CD4-positive, alpha-beta T cell treated with Interleukin-15 for 1 hour (primary cell): ENCODE results near the gene PROCA1.

Experiments used
- DNase-seq: peaks from one replicate; pipeline ENCODE4 v3.0.0-alpha.2; 2020

The PROCA1 gene

GRCh38 chr17:28705728-28706334, 5.9 kb downstream of the PROCA1 start:
- no peak for DNase-seq

GRCh38 chr17:28705074-28705659, 6.5 kb downstream of the PROCA1 start:
- no peak for DNase-seq

- no peak for DNase-seq
Observed at GRCh38 chr17:28704219-28704858, 7.3 kb downstream of the PROCA1 start.

DNA sequence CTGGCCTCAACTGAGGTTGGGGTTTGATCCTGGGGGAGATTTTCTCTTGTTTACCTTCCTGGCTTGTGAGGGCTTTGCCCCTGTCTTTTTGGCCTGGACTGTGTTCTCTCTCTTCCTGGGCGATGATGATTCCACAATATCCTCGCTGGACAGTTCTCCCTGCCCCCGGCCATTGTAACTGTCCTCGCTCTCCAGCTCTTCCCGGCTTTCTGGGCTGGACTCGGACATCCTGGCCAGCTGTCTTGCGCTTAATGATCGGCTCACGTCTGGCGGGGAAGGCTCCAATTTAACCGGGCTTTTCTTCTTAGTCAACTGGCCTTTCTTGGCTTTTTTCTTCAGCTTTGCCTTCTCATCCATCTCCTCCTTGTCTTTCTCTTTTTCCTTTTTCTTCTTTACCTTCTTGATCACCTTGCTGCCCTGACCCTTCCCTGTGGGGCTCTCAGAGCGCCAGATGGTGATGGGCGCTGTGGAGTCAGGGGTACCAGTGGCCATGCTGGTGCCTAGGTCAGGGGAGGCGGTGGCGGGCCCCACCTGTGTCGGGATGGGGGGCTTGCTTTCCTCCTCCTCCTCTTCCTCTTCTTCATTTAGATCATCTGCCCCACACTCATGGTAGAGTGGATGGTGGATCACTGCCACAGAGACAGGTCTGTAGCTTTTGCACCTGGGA, 8.0 kb downstream of the PROCA1 start:
- DNase-seq, result no peak

DNA sequence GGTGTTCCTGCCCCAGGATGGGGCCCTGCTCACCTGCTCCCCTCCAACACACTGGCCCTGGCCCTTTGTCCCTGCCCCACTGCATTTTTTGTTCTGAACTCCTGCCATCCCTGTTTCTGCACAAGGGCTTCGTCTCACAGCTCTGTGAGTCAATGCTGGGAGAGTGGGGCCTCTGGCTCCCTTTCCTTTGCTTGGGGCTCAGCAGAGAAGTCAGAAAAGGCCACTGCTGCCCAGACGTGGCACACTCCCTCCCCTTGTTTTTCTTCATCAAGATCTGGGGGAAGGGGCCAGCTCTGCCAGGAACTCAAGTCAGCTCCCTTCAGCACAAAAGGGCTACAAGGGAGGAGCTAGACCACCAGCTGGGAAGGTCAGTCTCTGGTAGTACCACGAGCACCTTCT, 8.9 kb downstream of the PROCA1 start:
- DNase-seq, result no peak

DNA sequence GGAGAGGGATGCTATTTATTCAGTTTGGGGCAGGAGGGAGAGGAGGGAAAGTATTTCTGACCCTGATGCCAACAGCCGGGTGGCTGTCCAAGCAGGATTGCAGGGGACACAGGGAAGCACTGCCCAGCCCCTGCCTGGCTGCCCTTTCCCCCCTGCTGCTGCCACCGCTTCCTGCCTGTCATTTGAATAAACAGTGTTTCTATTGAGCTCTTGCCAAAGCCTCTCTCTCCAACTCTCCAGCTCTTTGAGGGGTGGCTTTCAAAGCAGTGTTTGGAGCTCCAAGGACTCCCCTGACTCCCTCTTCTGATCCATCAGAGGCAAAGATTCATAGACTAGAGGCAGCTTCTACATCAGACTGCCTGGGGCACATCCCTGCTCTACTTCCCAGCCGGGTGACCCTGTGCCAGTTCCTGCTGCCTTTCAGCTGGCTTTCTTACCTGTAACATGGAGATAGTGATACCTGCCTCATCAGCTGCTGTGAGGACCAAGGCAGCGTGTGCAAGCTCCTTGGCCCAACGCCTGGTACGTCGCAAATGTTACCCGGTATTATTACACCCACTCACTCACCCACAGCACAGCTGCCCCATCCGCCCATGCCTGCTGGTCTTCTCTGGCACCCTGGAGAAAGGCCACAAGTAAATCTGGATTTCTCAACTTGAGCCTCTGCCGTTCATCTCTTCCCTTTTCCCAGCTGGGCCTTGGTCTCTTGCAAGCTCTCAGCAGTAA, 9.5 kb downstream of the PROCA1 start:
- no peak for DNase-seq

DNA sequence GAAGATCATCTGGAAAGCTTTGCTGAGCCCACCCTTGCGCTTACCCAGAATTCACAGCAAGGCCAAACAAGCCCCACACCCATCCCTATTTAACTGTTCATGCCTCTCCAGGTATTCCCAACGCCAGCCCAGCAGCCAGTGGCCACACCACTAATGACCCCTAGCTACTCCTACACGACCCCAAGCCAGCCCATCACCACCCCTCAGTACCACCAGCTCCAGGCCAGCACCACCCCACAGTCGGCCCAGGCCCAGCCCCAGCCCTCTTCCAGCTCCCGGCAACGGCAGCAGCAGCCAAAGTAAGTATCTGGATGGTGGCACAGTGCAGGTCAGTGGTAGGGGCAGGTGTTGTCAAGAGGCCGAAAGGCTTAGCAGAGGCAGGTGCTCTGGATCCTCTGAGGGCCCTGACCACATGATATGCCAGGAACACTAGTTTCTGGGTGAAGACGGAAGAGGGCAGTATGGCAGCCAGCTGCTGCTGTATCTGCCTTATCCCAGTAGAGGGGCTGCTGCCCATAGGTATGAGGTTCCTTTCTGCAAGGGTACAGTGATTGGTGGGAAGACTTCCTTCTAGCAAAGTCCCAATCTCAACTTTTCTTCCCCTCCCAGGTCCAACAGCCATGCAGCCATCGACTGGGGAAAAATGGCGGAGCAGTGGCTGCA, 10.7 kb downstream of the PROCA1 start:
- no peak for DNase-seq

DNA sequence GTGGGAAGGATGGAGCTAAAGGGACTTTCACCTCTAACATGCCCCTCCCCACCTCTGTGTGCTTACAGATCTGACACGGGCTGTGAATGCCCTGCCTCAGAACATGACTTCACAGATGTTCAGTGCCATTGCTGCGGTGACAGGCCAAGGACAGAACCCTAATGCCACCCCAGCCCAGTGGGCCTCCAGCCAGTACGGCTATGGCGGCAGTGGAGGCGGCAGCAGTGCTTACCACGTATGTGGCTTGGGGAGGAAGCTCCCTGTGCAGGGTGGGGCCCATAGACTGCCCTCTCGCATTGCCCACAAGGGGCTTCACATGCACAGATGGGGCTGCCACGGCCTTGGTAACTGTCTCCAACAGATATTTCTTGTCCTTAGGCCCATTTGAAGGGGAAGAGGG, 11.4 kb downstream of the PROCA1 start:
- no peak for DNase-seq

DNA sequence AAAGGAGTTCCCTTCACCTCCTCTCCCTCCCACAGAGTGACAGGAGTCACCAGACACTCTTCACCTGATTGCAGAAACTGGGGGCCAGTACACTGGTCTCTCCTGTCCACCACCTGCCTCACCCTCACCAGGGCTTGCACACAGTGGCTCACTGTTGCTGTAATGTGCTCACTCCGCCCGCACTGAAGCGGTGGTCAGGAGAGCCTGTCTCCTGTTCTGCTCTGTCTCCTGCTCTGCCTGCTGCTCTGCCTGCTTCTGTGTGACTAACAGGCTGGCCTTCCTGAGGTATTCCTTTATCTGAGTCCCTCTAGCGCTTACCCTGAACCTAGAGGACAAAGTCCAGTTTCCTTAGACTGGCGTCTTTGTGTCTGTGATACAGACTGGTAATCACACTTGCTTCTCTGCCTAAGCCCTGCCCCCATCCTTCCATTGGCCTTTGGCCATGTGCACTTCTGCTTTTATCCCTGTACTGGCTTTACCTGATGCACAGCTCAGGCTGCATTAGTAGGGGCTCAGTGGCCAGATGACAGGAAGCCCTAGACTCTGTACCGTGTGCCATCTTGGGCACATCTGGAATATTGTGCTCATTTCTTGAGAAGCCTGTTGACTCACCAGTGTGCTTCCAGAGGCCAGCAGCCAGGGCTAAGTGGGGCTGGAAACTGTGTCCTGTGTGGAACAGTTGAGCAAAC, 13.3 kb downstream of the PROCA1 start:
- no peak for DNase-seq

DNA sequence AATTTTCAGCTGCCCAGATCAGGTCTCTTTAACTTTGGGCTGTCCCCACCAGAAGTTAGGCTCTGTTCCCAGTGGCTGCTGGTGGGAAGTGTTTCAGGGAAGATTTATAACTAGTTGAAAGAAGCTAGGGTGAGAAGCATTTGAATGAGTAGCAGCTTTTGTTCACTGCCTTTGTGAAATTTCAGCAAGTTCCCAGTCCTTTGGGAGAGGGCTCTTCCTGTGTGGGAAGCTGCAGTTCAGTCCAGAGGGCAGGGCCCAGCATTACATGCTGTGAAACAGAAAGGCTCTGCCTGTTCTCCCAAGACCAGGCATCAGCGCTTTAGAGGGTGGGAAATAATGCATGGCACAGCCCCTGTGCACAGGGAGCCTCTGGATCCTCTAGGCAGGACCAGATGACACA, 17.8 kb downstream of the PROCA1 start:
- DNase-seq, result no peak

DNA sequence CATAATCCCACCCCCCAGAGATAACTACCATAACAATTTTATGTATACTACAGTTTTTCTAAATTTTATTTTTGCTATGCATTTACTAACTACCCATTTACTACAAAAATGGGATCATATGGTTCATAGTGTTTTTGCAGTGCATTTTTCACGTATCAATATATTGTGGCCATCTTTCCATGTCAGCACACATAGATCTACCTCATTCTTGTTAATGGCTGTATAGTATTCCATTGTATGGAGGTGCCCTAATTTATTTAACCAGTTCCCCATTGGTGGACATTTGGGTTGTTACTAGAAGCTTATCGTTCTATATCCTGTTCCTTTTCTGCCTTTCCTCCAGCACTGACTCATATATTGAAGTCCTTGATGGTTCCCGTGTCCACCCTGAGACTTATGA, 22.7 kb downstream of the PROCA1 start:
- DNase-seq, result no peak

GRCh38 chr17:28688481-28688880, 23.2 kb downstream of the PROCA1 start:
- no peak for DNase-seq

DNA sequence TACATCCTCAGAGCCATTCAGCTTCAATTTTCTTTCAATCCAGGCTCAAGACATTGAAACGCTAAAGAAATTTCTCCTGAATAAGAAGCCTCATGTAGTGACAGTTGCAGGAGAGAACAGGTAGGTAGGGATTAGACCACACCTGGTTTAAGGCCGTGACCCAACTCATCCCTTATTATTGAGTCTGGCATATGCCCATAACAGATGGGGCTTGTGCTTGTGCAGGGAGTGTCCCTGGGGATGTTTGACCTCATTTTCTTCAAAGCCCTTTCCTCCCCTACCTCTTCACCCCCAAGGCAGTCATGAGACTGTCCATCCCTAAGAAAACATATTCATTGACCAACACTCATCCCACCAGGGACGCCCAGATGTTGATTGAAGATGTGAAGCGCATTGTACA, 25.4 kb downstream of the PROCA1 start:
- DNase-seq, result no peak

- no peak for DNase-seq
Observed at GRCh38 chr17:28685366-28685765, 26.3 kb downstream of the PROCA1 start.

- no peak for DNase-seq
Observed at GRCh38 chr17:28684963-28685362, 26.7 kb downstream of the PROCA1 start.

GRCh38 chr17:28682655-28683054, 29.0 kb downstream of the PROCA1 start:
- DNase-seq, result no peak

DNA sequence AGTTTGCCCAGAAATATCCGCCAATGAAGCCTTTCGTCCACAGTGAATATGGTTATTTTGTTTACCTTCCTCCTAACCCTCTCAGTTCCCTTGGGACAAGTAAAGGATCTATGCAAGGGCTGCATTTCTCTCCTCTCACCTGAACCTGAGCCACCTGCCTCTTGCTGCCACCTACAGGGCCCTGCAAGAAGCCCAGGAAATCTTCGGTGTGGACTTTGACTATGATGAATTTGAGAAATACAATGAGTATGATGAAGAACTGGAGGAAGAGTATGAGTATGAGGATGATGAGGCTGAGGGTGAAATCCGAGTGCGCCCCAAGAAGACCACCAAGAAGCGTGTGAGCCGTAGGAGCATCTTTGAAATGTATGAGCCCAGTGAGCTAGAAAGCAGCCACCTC, 35.7 kb downstream of the PROCA1 start:
- DNase-seq, result no peak

DNA sequence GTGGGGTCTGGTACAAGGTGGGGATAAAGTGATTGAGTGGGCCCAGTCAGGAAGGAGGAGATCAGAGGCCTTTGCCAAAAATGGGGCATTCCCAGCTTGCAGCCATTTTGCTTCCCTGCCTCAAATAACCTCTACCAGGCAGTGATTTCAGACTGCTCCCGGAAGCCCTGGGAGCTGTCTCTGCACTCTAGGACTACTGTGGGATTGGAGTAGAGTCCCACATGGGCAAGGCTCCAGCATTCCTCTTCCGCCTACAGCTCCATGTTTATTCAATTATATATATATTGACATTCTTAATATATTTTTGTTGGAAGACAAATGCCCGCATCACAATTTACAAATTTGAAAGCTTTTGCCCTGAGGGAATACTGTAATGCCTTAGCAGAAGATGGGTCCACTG, 36.2 kb downstream of the PROCA1 start:
- no peak for DNase-seq

- no peak for DNase-seq
Observed at GRCh38 chr17:28669918-28670317, 41.8 kb downstream of the PROCA1 start.

GRCh38 chr17:28667870-28668269, 43.8 kb downstream of the PROCA1 start:
- no peak for DNase-seq

DNA sequence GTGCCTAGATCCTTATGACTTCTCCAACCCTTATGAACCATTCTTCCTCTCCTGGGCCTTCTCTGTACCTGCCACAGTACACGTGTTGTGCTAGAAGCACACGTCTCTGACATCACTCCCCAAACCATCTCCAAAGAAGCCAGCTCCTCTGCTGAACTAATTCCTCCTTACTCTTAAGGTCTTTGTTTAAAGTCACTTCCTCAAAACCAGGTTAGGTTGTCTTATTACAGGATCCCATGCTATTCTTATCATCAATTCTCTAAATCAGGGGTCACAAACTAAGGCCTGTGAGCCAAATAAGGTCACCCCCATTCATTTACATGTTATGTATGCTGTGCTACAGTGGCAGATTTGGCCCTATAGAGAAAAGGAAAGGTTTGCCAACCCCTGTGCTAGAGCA, 45.7 kb downstream of the PROCA1 start:
- DNase-seq, result no peak

DNA sequence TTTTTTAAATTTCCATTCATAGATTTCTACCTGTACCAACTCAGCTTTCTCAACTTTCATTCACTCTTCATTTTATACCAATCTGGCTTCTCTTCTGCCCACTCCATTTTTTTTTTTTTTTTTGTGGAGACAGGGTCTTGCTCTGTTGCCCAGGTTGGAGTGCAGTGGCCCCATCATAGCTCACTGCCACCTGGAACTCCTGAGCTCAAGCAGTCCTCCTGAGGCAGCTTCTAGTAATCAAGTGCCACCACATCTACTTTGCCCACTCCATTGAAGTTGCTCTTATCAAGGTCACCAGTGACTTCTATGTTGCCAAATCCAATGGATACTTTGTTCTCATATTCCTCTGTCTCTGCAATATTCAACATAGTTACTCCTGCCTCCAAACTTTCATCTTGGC, 48.0 kb downstream of the PROCA1 start:
- no peak for DNase-seq

- no peak for DNase-seq
Observed at GRCh38 chr17:28662527-28662829, 49.2 kb downstream of the PROCA1 start.
